ENCODE data around the gene KIRREL3.

KIRREL3 gene

GRCh38 chr11:127023991-127024390 is 23.4 kb upstream of the KIRREL3 start:
- no peak overlapping the region for H3K4me3 ChIP-seq (ENCODE audit: control insufficient read depth, low read depth, low read length)
- DNase-seq (ENCODE audit: low read depth): no peak
- TF ChIP-seq CTCF (IDR thresholded peaks at IDR 0.05; ENCODE audit: control insufficient read depth, insufficient read depth, low read depth, low read length, missing control alignments): no peak

GRCh38 chr11:127018683-127019279 is 18.2 kb upstream of the KIRREL3 start:
- no peak for TF ChIP-seq CTCF (IDR thresholded peaks at IDR 0.05; ENCODE audit: control insufficient read depth, insufficient read depth, low read depth, low read length, missing control alignments)
- DNase-seq (ENCODE audit: low read depth): no peak
- no peak overlapping the region for H3K4me3 ChIP-seq (ENCODE audit: control insufficient read depth, low read depth, low read length)

GRCh38 chr11:127017482-127017881 is 16.9 kb upstream of the KIRREL3 start:
- TF ChIP-seq CTCF (IDR thresholded peaks at IDR 0.05; ENCODE audit: control insufficient read depth, insufficient read depth, low read depth, low read length, missing control alignments): peak; percentile 61
- peak; percentile 61 for DNase-seq (ENCODE audit: low read depth)
- H3K4me3 ChIP-seq (ENCODE audit: control insufficient read depth, low read depth, low read length): no peak overlapping the region

GRCh38 chr11:127013550-127013949 is 13.0 kb upstream of the KIRREL3 start:
- no peak overlapping the region for H3K4me3 ChIP-seq (ENCODE audit: control insufficient read depth, low read depth, low read length)
- TF ChIP-seq CTCF (IDR thresholded peaks at IDR 0.05; ENCODE audit: control insufficient read depth, insufficient read depth, low read depth, low read length, missing control alignments): no peak
- DNase-seq (ENCODE audit: low read depth): no peak

GRCh38 chr11:127006311-127006710 is 5.7 kb upstream of the KIRREL3 start:
- no peak overlapping the region for H3K4me3 ChIP-seq (ENCODE audit: control insufficient read depth, low read depth, low read length)
- TF ChIP-seq CTCF (IDR thresholded peaks at IDR 0.05; ENCODE audit: control insufficient read depth, insufficient read depth, low read depth, low read length, missing control alignments): no peak
- no peak for DNase-seq (ENCODE audit: low read depth)

GRCh38 chr11:127003260-127003981 is 2.9 kb upstream of the KIRREL3 start:
- no peak for DNase-seq (ENCODE audit: low read depth)
- peak overlapping the region; percentile 46 for H3K4me3 ChIP-seq (ENCODE audit: control insufficient read depth, low read depth, low read length)

More at GRCh38 chr11:127003260-127003981, 2.9 kb upstream of the KIRREL3 start:
- peak; percentile 34 for TF ChIP-seq CTCF (IDR thresholded peaks at IDR 0.05; ENCODE audit: control insufficient read depth, insufficient read depth, low read depth, low read length, missing control alignments)
